HepG2 (cell line): ENCODE measurements around the gene CSTPP1. TPM values are rescaled to one million over a fixed set of nuclear protein-coding genes. Genes with fewer than 3 reads are reported as not detected.

Experiments
- ATAC-seq: fragments of 200-7000 bp; cut with Tn5 transposase; 3 replicates; pipeline ENCODE4 v1.9.1; 2020; ENCODE audit warnings: mild to moderate bottlenecking, moderate library complexity
- BruUV-seq: library from RNA; stranded (reverse); fragments of 400-500 nt; replicated peaks from 2 replicates; lab custom pipeline; 2021; lab: Mats Ljungman, UMichigan
- CTCF ChIA-PET: fragments of 300-600 bp; formaldehyde crosslinking; extraction: SDS; loops from one replicate; lab custom pipeline; 2021; ENCODE audit warnings: low total read pairs, inconsistent platforms, low intra/inter-chr PET ratio; lab: Yijun Ruan, JAX
- POLR2A ChIA-PET: fragments of 350-600 bp; sonication (Branson Sonifier 250); formaldehyde crosslinking; loops from one replicate; lab custom pipeline; 2020; ENCODE audit warnings: antibody characterized with exemption, inconsistent platforms; lab: Yijun Ruan, JAX
- DNase-seq: peaks from one replicate; pipeline ENCODE4 v3.0.0-alpha.2; 2015; ENCODE audit warnings: low spot score
- FAIRE-seq: peaks from 3 replicates; lab custom pipeline; 2011; peaks lifted over from hg19 to GRCh38; lab: Jason Lieb, UNC
- H2AFZ ChIP-seq: one replicate; pipeline ENCODE4 v1.6.1; 2011; ENCODE audit warnings: low read length, inconsistent platforms
- H3K27ac ChIP-seq: fragments of 300-600 bp; 3 replicates; pipeline ENCODE4 v1.8.0; 2011; ENCODE audit warnings: mixed run types, mild to moderate bottlenecking, mixed read lengths, low read length, inconsistent platforms; ENCODE audit not compliant: insufficient read depth; ENCODE audit errors: extremely low read length
- H3K27me3 ChIP-seq, 2 experiments: fragments of 200-600 bp in 1 of 2; 2 replicates in 1 of 2; 3 replicates in 1 of 2; pipeline versions ENCODE4 v1.6.0 to v1.8.0; 2011; ENCODE audit warnings: low read length in 2 of 2, mild to moderate bottlenecking in 2 of 2, moderate library complexity in 2 of 2, inconsistent platforms in 1 of 2; ENCODE audit not compliant: insufficient read depth in 2 of 2, control insufficient read depth in 1 of 2
- H3K36me3 ChIP-seq, 2 experiments: fragments of 200-600 bp in 1 of 2; replicated peaks in 1 of 2; 2 replicates in 1 of 2; 3 replicates in 1 of 2; pipeline versions ENCODE4 v1.5.1 to v1.8.0; 2011; ENCODE audit warnings: low read length in 2 of 2, inconsistent platforms in 1 of 2; ENCODE audit not compliant: insufficient read depth in 2 of 2, control insufficient read depth in 1 of 2
- H3K4me1 ChIP-seq: 2 replicates; pipeline ENCODE4 v1.5.1; 2012; ENCODE audit warnings: low read length, inconsistent platforms; ENCODE audit not compliant: insufficient read depth
- H3K4me2 ChIP-seq: 2 replicates; pipeline ENCODE4 v1.6.0; 2011; ENCODE audit warnings: low read depth, low read length, inconsistent platforms
- H3K4me3 ChIP-seq, 3 experiments: fragments of 200-600 bp in 1 of 3; sonication (generic), shearing (Covaris generic) in 1 of 3; replicated peaks in 1 of 3; 2 replicates each; pipeline ENCODE4 v1.5.1; 2011 to 2016; ENCODE audit warnings: low read length in 3 of 3, inconsistent platforms in 2 of 3, low read depth in 2 of 3, mild to moderate bottlenecking in 2 of 3, control low read depth in 1 of 3, mixed read lengths in 1 of 3; ENCODE audit not compliant: insufficient read depth in 1 of 3
- H3K79me2 ChIP-seq: one replicate; pipeline ENCODE4 v1.6.1; 2011; ENCODE audit warnings: low read length, inconsistent platforms; ENCODE audit not compliant: insufficient read depth
- H3K9ac ChIP-seq: 2 replicates; pipeline ENCODE4 v1.6.0; 2011; ENCODE audit warnings: mild to moderate bottlenecking, low read depth, low read length, inconsistent platforms; ENCODE audit not compliant: insufficient read depth
- H3K9me3 ChIP-seq: 2 replicates; pipeline ENCODE4 v1.5.1; 2012; ENCODE audit warnings: mild to moderate bottlenecking, low read length
- H4K20me1 ChIP-seq: 2 replicates; pipeline ENCODE4 v1.6.0; 2011; ENCODE audit warnings: inconsistent platforms, mild to moderate bottlenecking, low read length, moderate library complexity; ENCODE audit not compliant: insufficient read depth
- AHR ChIP-seq: IDR thresholded peaks from 2 replicates; pipeline ENCODE4 v1.6.1; 2018; ENCODE audit warnings: missing genetic modification reagents, missing compliant biosample characterization
- FOXJ3 ChIP-seq: sonication (generic); formaldehyde crosslinking; IDR thresholded peaks from 2 replicates; pipeline ENCODE4 v1.4.0; 2020; ENCODE audit warnings: missing genetic modification reagents, mild to moderate bottlenecking, borderline replicate concordance
- HMG20A ChIP-seq: IDR thresholded peaks from 2 replicates; pipeline ENCODE4 v1.6.1; 2016; ENCODE audit warnings: borderline replicate concordance
- HNRNPL ChIP-seq: fragments of 200-400 bp; formaldehyde crosslinking; IDR thresholded peaks from 2 replicates; pipeline ENCODE4 v1.6.1; 2017; ENCODE audit warnings: mild to moderate bottlenecking, low read depth, low read length
- POLR2AphosphoS5 ChIP-seq: IDR thresholded peaks from 2 replicates; pipeline ENCODE4 v1.6.1; 2012; ENCODE audit warnings: low read depth, low read length
- SIN3A ChIP-seq: IDR thresholded peaks from 2 replicates; pipeline ENCODE4 v1.6.1; 2011; ENCODE audit warnings: low read depth, mild to moderate bottlenecking, control low read depth, low read length, borderline replicate concordance
- SIX1 ChIP-seq: sonication (generic); formaldehyde crosslinking; IDR thresholded peaks from 2 replicates; pipeline ENCODE4 v1.4.0; 2020; ENCODE audit warnings: missing genetic modification reagents, borderline replicate concordance
- TARDBP ChIP-seq: sonication (generic); formaldehyde crosslinking; IDR thresholded peaks from 2 replicates; pipeline ENCODE4 v1.8.0; 2022; ENCODE audit warnings: mild to moderate bottlenecking, missing genetic modification reagents
- ZBTB38 ChIP-seq: sonication (generic); formaldehyde crosslinking; IDR thresholded peaks from 2 replicates; pipeline ENCODE4 v1.5.1; 2020; ENCODE audit warnings: mild to moderate bottlenecking, missing genetic modification reagents
- ZKSCAN8 ChIP-seq: IDR thresholded peaks from 2 replicates; pipeline ENCODE4 v1.6.1; 2016; ENCODE audit warnings: borderline replicate concordance, missing genetic modification reagents, missing compliant biosample characterization
- ZNF136 ChIP-seq: sonication (generic); formaldehyde crosslinking; IDR thresholded peaks from 2 replicates; pipeline ENCODE4 v1.8.1; 2022; ENCODE audit warnings: low read depth, mild to moderate bottlenecking, moderate library complexity, missing genetic modification reagents
- ZNF33A ChIP-seq: sonication (generic); formaldehyde crosslinking; IDR thresholded peaks from 2 replicates; pipeline ENCODE4 v1.5.1; 2020; ENCODE audit warnings: missing genetic modification reagents, mild to moderate bottlenecking, moderate library complexity, borderline replicate concordance
- ZNF383 ChIP-seq: sonication (generic); formaldehyde crosslinking; IDR thresholded peaks from 2 replicates; pipeline ENCODE4 v1.4.0; 2020; ENCODE audit warnings: missing genetic modification reagents, mild to moderate bottlenecking, borderline replicate concordance
- ZNF510 ChIP-seq: sonication (generic); formaldehyde crosslinking; IDR thresholded peaks from 2 replicates; pipeline ENCODE4 v1.4.0; 2020; ENCODE audit warnings: low read depth, mild to moderate bottlenecking, missing genetic modification reagents
- ZNF713 ChIP-seq: sonication (generic); formaldehyde crosslinking; IDR thresholded peaks from 2 replicates; pipeline ENCODE4 v1.4.0; 2020; ENCODE audit warnings: mild to moderate bottlenecking, missing genetic modification reagents
- ZSCAN21 ChIP-seq: sonication (generic); formaldehyde crosslinking; IDR thresholded peaks from 2 replicates; pipeline ENCODE4 v1.8.0; 2022; ENCODE audit warnings: mild to moderate bottlenecking, missing genetic modification reagents, moderate library complexity, borderline replicate concordance
- WGBS: methylation state at CpG from one replicate; pipeline ENCODE4 v1.1.6; 2017; ENCODE audit warnings: low lambda C conversion rate; 5-methylcytosine and 5-hydroxymethylcytosine counted together
- in situ Hi-C: cut with HindIII; loops from 2 replicates; pipeline ENCODE4 v1.10.0; 2017; ENCODE audit warnings: low pct_unique_long_range_greater_than_20kb; ENCODE audit not compliant: extremely low pct_ligation_motif_present
- intact Hi-C: fragments of 100-400 bp; cut with micrococcal nuclease; formaldehyde crosslinking; loops from one replicate; pipeline ENCODE4 v1.10.0; 2022; ENCODE audit not compliant: unreplicated experiment
- polyA plus RNA-seq, 8 experiments: library from polyadenylated mRNA; depleted of rRNA in 3 of 8; stranded (reverse) in 7 of 8; unstranded in 1 of 8; fragments of >200 nt; fragmentation: Illumina TruSeq in 4 of 8; extraction: Trizol in 4 of 8; gene quantifications; 2 replicates each; pipeline versions ENCODE4 v1.2.1 to v1.2.3, GENCODE V29; 2011 to 2016; ENCODE audit warnings: low read depth in 4 of 8, missing spikeins in 1 of 8, mixed read lengths in 1 of 8; ENCODE audit not compliant: insufficient read depth in 1 of 8
- total RNA-seq, 5 experiments: library from RNA; depleted of rRNA; stranded (reverse); fragments of >200 nt; fragmentation: Illumina TruSeq; extraction: Trizol; gene quantifications; 2 replicates each; pipeline ENCODE4 v1.2.3, GENCODE V29; 2016; ENCODE audit warnings: low read depth in 1 of 5
- TF ChIP-seq, protein P1 (sequence below): sonication (generic); formaldehyde crosslinking; IDR thresholded peaks from 2 replicates; pipeline ENCODE4 v1.4.0; 2020; ENCODE audit warnings: missing genetic modification reagents, mild to moderate bottlenecking, borderline replicate concordance
- TF ChIP-seq, protein P2 (sequence below): sonication (generic); formaldehyde crosslinking; IDR thresholded peaks from 2 replicates; pipeline ENCODE4 v1.4.0; 2020; ENCODE audit warnings: missing genetic modification reagents
- TF ChIP-seq, protein P3 (sequence below): fragments of 450-650 bp; IDR thresholded peaks from 2 replicates; pipeline ENCODE4 v1.6.1; 2017; ENCODE audit warnings: mild to moderate bottlenecking

Gene CSTPP1
- total and polyA plus RNA-seq, 2 of the 13 experiments (the other 11 are each of a cell fraction or from before 2014, with no cell fraction given), result 12.3 to 14.6 TPM

DNA sequence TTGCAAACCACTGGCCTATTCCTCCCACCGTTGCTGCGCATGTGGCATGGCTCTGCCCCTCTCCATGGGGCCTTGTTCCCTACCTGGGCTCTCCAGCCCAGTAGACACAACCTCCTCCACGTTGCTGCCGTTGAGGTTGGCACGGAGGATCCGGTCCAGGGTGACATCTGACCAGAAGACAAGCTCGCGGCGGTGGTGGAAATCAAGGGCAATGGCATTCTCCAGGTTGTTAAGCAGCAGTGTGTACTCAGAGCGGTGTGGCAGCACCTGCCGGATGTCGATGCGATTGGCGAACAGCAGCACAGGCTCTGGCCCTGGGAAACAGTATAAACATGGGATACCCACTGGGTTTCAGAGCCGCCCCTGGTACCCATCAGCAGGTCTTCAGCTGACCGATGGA is 42.1 kb upstream of the CSTPP1 start:
- H2AFZ ChIP-seq, result no peak overlapping the region
- no TSS peak for BruUV-seq
- intact Hi-C loops, result no loop called here
- no peaks in the 10 kb centered on the region for H3K27me3 ChIP-seq
- H3K9ac ChIP-seq, result no peak overlapping the region
- H3K4me3 ChIP-seq, result no peak overlapping the region
- H3K79me2 ChIP-seq, result no peaks in the 10 kb centered on the region
- H3K27ac ChIP-seq, result no peak overlapping the region
- no peak overlapping the region for H3K4me2 ChIP-seq
- POLR2A ChIA-PET, result no interaction called here
- no peak for FAIRE-seq
- in situ Hi-C loops, result no loop called here
- CTCF ChIA-PET, result no interaction called here
- H3K4me1 ChIP-seq, result no peaks in the 10 kb centered on the region
- no peak for ATAC-seq
- TF ChIP-seq SIX1 (CRISPR knock-in tag) (no peak), ZNF383 (CRISPR knock-in tag) (no peak), ZNF136 (CRISPR knock-in tag) (no peak), ZKSCAN8 (CRISPR knock-in tag) (no peak), AHR (no peak), ZNF33A (no peak), ZNF510 (no peak), HNRNPL (no peak), ZNF713 (CRISPR knock-in tag) (no peak), ZBTB38 (CRISPR knock-in tag) (no peak), ZSCAN21 (no peak), FOXJ3 (CRISPR knock-in tag) (no peak), SIN3A (no peak), POLR2AphosphoS5 (no peak), HMG20A (CRISPR knock-in tag) (no peak), TARDBP (CRISPR knock-in tag) (no peak)
- TF ChIP-seq, protein P1, sequence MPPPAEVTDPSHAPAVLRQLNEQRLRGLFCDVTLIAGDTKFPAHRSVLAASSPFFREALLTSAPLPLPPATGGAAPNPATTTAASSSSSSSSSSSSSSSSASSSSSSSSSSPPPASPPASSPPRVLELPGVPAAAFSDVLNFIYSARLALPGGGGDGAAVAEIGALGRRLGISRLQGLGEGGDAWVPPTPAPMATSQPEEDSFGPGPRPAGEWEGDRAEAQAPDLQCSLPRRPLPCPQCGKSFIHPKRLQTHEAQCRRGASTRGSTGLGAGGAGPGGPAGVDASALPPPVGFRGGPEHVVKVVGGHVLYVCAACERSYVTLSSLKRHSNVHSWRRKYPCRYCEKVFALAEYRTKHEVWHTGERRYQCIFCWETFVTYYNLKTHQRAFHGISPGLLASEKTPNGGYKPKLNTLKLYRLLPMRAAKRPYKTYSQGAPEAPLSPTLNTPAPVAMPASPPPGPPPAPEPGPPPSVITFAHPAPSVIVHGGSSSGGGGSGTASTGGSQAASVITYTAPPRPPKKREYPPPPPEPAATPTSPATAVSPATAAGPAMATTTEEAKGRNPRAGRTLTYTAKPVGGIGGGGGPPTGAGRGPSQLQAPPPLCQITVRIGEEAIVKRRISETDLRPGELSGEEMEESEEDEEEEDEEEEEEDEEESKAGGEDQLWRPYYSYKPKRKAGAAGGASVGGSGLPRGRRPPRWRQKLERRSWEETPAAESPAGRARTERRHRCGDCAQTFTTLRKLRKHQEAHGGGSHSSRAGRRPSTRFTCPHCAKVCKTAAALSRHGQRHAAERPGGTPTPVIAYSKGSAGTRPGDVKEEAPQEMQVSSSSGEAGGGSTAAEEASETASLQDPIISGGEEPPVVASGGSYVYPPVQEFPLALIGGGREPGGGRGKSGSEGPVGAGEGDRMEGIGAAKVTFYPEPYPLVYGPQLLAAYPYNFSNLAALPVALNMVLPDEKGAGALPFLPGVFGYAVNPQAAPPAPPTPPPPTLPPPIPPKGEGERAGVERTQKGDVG (CRISPR knock-in tag), result no peak
- TF ChIP-seq, protein P2, sequence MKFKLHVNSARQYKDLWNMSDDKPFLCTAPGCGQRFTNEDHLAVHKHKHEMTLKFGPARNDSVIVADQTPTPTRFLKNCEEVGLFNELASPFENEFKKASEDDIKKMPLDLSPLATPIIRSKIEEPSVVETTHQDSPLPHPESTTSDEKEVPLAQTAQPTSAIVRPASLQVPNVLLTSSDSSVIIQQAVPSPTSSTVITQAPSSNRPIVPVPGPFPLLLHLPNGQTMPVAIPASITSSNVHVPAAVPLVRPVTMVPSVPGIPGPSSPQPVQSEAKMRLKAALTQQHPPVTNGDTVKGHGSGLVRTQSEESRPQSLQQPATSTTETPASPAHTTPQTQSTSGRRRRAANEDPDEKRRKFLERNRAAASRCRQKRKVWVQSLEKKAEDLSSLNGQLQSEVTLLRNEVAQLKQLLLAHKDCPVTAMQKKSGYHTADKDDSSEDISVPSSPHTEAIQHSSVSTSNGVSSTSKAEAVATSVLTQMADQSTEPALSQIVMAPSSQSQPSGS (CRISPR knock-in tag), result no peak
- TF ChIP-seq, protein P3, sequence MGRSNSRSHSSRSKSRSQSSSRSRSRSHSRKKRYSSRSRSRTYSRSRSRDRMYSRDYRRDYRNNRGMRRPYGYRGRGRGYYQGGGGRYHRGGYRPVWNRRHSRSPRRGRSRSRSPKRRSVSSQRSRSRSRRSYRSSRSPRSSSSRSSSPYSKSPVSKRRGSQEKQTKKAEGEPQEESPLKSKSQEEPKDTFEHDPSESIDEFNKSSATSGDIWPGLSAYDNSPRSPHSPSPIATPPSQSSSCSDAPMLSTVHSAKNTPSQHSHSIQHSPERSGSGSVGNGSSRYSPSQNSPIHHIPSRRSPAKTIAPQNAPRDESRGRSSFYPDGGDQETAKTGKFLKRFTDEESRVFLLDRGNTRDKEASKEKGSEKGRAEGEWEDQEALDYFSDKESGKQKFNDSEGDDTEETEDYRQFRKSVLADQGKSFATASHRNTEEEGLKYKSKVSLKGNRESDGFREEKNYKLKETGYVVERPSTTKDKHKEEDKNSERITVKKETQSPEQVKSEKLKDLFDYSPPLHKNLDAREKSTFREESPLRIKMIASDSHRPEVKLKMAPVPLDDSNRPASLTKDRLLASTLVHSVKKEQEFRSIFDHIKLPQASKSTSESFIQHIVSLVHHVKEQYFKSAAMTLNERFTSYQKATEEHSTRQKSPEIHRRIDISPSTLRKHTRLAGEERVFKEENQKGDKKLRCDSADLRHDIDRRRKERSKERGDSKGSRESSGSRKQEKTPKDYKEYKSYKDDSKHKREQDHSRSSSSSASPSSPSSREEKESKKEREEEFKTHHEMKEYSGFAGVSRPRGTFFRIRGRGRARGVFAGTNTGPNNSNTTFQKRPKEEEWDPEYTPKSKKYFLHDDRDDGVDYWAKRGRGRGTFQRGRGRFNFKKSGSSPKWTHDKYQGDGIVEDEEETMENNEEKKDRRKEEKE, result no peak
- TF ChIP-seq, all 625 proteins: peak for 0
- H3K36me3 ChIP-seq, result peaks cover 19 to 46% of the 10 kb centered on the region in 2 experiments
- DNase-seq, result no peak
- no peaks in the 10 kb centered on the region for H4K20me1 ChIP-seq
- H3K9me3 ChIP-seq, result no peaks in the 10 kb centered on the region
- WGBS, result 98% methylated on average over 14 of the region's 16 CpGs
